Measurements from ENCODE around the gene ZMYM4.
"Not testable (repeated sequence)": the region's sequence is repeated elsewhere in the genome, so short reads cannot be mapped to it uniquely, and the experiment has no call there.

Gene ZMYM4

GRCh38 chr1:35463232-35463631, 194.7 kb downstream of the ZMYM4 start:
- DNase-seq (ENCODE audit: low read depth), result no peak
- no peak overlapping the region for H3K4me3 ChIP-seq (ENCODE audit: low read depth, low read length)
- TF ChIP-seq, protein P1, sequence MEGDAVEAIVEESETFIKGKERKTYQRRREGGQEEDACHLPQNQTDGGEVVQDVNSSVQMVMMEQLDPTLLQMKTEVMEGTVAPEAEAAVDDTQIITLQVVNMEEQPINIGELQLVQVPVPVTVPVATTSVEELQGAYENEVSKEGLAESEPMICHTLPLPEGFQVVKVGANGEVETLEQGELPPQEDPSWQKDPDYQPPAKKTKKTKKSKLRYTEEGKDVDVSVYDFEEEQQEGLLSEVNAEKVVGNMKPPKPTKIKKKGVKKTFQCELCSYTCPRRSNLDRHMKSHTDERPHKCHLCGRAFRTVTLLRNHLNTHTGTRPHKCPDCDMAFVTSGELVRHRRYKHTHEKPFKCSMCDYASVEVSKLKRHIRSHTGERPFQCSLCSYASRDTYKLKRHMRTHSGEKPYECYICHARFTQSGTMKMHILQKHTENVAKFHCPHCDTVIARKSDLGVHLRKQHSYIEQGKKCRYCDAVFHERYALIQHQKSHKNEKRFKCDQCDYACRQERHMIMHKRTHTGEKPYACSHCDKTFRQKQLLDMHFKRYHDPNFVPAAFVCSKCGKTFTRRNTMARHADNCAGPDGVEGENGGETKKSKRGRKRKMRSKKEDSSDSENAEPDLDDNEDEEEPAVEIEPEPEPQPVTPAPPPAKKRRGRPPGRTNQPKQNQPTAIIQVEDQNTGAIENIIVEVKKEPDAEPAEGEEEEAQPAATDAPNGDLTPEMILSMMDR (IDR thresholded peaks at IDR 0.05; ENCODE audit: insufficient read depth, low read depth, low read length, missing control alignments), result no peak

GRCh38 chr1:35463749-35464148, 195.2 kb downstream of the ZMYM4 start:
- not testable (repeated sequence) for H3K4me3 ChIP-seq (ENCODE audit: low read depth, low read length); DNase-seq (ENCODE audit: low read depth)

DNA sequence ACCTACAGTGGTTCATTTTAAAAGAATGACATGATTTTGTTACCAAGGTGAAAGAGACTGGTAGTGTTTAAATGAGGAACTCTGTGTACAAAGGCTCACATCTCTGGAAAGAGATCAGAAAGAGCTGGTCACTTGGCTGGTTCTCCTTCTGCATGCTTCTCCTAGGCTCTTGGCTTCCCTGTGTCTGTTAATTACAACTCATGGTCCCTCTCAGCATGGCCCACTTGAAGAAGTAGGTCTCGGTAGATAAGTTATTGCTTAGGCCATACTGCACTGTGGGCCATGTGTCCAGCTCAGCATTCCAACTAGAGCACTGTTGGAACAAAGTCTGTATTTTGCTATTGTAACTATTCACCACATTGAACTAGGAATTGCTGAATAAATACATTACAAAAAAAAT, 197.6 kb downstream of the ZMYM4 start:
- TF ChIP-seq, protein P1 (IDR thresholded peaks at IDR 0.05; ENCODE audit: insufficient read depth, low read depth, low read length, missing control alignments), result no peak
- DNase-seq (ENCODE audit: low read depth), result no peak
- no peak overlapping the region for H3K4me3 ChIP-seq (ENCODE audit: low read depth, low read length)

DNA sequence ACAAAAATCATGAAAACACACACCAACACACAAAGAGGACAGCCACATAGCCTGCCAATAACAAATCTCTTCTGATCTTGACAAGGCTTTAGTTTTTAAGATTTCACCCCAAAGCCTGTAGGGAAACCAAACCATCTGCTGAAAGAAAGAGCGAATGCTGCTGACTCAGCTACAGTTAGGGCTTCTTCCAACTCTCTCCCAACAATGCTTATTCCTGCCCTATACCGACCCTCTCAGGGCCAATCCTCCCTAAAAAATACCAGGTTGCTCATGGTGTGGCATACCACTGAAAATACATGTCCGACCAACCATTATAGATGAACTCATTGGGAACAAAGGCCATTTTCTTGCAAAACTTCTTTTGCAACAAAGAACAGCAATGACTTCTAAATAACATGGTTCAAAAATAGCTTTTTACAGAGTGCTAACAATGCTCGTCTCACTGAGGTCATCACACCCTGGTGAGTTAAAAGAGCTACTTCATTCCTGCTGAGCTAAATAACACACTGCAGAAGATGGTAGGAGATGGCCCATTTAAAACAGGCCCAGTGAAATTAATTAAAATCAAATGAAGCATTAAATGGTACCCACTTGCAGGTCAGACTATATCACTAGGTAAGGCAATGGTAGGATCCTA, 202.6 kb downstream of the ZMYM4 start:
- DNase-seq (ENCODE audit: low read depth), result no peak
- no peak overlapping the region for H3K4me3 ChIP-seq (ENCODE audit: low read depth, low read length)
- TF ChIP-seq, protein P1 (IDR thresholded peaks at IDR 0.05; ENCODE audit: insufficient read depth, low read depth, low read length, missing control alignments), result no peak
